ENCODE data around the gene YES1. TPM values are rescaled to one million over a fixed set of nuclear protein-coding genes. Genes with fewer than 3 reads are reported as not detected.

YES1 gene
- total RNA-seq, 1 experiment from 2014 or later: 84.5 TPM

- Histone ChIP-seq H4K20me1 (ENCODE audit: insufficient read depth) (no peaks in the 10 kb centered on the region), H3K4me1 (ENCODE audit: control insufficient read depth in 1 of 2, insufficient read depth in 2 of 2, low read length in 2 of 2) (no peaks in the 10 kb centered on the region), H3K27me3 (ENCODE audit: insufficient read depth, low read length) (no peaks in the 10 kb centered on the region), H3K9me2 (ENCODE audit: insufficient read depth) (no peaks in the 10 kb centered on the region), H3K9me3 (ENCODE audit: control insufficient read depth in 1 of 2, insufficient read depth in 1 of 2, low read depth in 1 of 2, low read length in 2 of 2) (no peaks in the 10 kb centered on the region), H3K4me2 (ENCODE audit: low read length) (no peak overlapping the region), H3K4me3 (replicated peaks in 1 of 2; ENCODE audit: low read depth in 1 of 2, low read length in 2 of 2) (no peak overlapping the region), H3K27ac (ENCODE audit: low read depth, low read length) (no peak overlapping the region), H3K79me2 (ENCODE audit: insufficient read depth, low read length) (peaks cover 9% of the 10 kb centered on the region; the same call in 1 of the 2 replicates), H3K36me3 (ENCODE audit: control insufficient read depth in 1 of 2, insufficient read depth in 2 of 2, low read length in 2 of 2) (peaks cover 32 to 37% of the 10 kb centered on the region in 2 experiments; a peak in 3 of 4 replicates), H3K9ac (ENCODE audit: low read length) (no peak overlapping the region), H2AFZ (ENCODE audit: low read depth, low read length, poor library complexity, severe bottlenecking) (no peak overlapping the region)
- TF ChIP-seq CTCF (IDR thresholded peaks at IDR 0.05 in 2 of 3, conservative IDR thresholded peaks at IDR 0.05 in 1 of 3; ENCODE audit: borderline replicate concordance in 1 of 3, insufficient read depth in 1 of 3, low read depth in 2 of 3, low read length in 2 of 3) (no peak), EGR1 (IDR thresholded peaks at IDR 0.05; ENCODE audit: low read depth) (no peak), SP1 (IDR thresholded peaks at IDR 0.05; ENCODE audit: low read depth) (no peak)
- intact Hi-C loops (cut with micrococcal nuclease): no loop called here
- ChIA-PET POLR2A (no interaction called here), CTCF (interaction anchor here (1.3 kb wide), 1 partner anchor 154 kb away, joined by 4 read pairs; no protein-coding TSS in a partner anchor), RAD21 (ENCODE audit: low non-redundant PET in 1 of 2, low total read pairs in 2 of 2, uncharacterized antibody in 2 of 2, unreplicated experiment in 2 of 2) (no interaction called here)
- ATAC-seq (no peak), DNase-seq (ENCODE audit: low read depth, low spot score) (no peak)
- no TSS peak for BruUV-seq (replicated peaks)
Observed at GRCh38 chr18:677145-677544, 134.9 kb downstream of the YES1 start.

- ChIA-PET CTCF (interaction anchor here (1.3 kb wide), 1 partner anchor 154 kb away, joined by 4 read pairs; no protein-coding TSS in a partner anchor), POLR2A (no interaction called here), RAD21 (ENCODE audit: low non-redundant PET in 1 of 2, low total read pairs in 2 of 2, uncharacterized antibody in 2 of 2, unreplicated experiment in 2 of 2) (no interaction called here)
- no peaks in the 10 kb centered on the region for H4K20me1 ChIP-seq (ENCODE audit: insufficient read depth)
- H3K27me3 ChIP-seq (ENCODE audit: insufficient read depth, low read length): no peaks in the 10 kb centered on the region
- no peak overlapping the region for H3K9ac ChIP-seq (ENCODE audit: low read length)
- intact Hi-C loops (cut with micrococcal nuclease): no loop called here
- no TSS peak for BruUV-seq (replicated peaks)
- DNase-seq (ENCODE audit: low read depth, low spot score) (no peak), ATAC-seq (no peak)
- peaks cover 32 to 36% of the 10 kb centered on the region in 2 experiments; a peak in 3 of 4 replicates for H3K36me3 ChIP-seq (ENCODE audit: control insufficient read depth in 1 of 2, insufficient read depth in 2 of 2, low read length in 2 of 2)
- H3K9me3 ChIP-seq (ENCODE audit: control insufficient read depth in 1 of 2, insufficient read depth in 1 of 2, low read depth in 1 of 2, low read length in 2 of 2): no peaks in the 10 kb centered on the region
- no peaks in the 10 kb centered on the region for H3K4me1 ChIP-seq (ENCODE audit: control insufficient read depth in 1 of 2, insufficient read depth in 2 of 2, low read length in 2 of 2)
- H3K27ac ChIP-seq (ENCODE audit: low read depth, low read length): no peak overlapping the region
- H3K9me2 ChIP-seq (ENCODE audit: insufficient read depth): no peaks in the 10 kb centered on the region
- H3K4me3 ChIP-seq (replicated peaks in 1 of 2; ENCODE audit: low read depth in 1 of 2, low read length in 2 of 2): no peak overlapping the region
- H3K4me2 ChIP-seq (ENCODE audit: low read length): no peak overlapping the region
- H2AFZ ChIP-seq (ENCODE audit: low read depth, low read length, poor library complexity, severe bottlenecking): no peak overlapping the region
- peaks cover 12% of the 10 kb centered on the region; the same call in 1 of the 2 replicates for H3K79me2 ChIP-seq (ENCODE audit: insufficient read depth, low read length)
- TF ChIP-seq POLR2AphosphoS5 (IDR thresholded peaks at IDR 0.05; ENCODE audit: low read depth, low read length) (no peak), CEBPB (IDR thresholded peaks at IDR 0.05; ENCODE audit: low read depth) (no peak), ZFX (IDR thresholded peaks at IDR 0.05) (no peak), FOSL1 (IDR thresholded peaks at IDR 0.05; ENCODE audit: low read depth) (no peak), EGR1 (IDR thresholded peaks at IDR 0.05; ENCODE audit: low read depth) (no peak), SIN3A (IDR thresholded peaks at IDR 0.05; ENCODE audit: low read depth) (no peak), ZNF274 (IDR thresholded peaks at IDR 0.05; ENCODE audit: low read depth, low read length) (no peak), ELF1 (IDR thresholded peaks at IDR 0.05; ENCODE audit: borderline replicate concordance, low read depth) (no peak), SRF (IDR thresholded peaks at IDR 0.05; ENCODE audit: low read depth) (no peak), TCF7L2 (IDR thresholded peaks at IDR 0.05; ENCODE audit: borderline replicate concordance, extremely low read depth, insufficient read depth, insufficient read length) (no peak), CBX3 (IDR thresholded peaks at IDR 0.05; ENCODE audit: low read depth) (no peak)
- TF ChIP-seq, protein P1, sequence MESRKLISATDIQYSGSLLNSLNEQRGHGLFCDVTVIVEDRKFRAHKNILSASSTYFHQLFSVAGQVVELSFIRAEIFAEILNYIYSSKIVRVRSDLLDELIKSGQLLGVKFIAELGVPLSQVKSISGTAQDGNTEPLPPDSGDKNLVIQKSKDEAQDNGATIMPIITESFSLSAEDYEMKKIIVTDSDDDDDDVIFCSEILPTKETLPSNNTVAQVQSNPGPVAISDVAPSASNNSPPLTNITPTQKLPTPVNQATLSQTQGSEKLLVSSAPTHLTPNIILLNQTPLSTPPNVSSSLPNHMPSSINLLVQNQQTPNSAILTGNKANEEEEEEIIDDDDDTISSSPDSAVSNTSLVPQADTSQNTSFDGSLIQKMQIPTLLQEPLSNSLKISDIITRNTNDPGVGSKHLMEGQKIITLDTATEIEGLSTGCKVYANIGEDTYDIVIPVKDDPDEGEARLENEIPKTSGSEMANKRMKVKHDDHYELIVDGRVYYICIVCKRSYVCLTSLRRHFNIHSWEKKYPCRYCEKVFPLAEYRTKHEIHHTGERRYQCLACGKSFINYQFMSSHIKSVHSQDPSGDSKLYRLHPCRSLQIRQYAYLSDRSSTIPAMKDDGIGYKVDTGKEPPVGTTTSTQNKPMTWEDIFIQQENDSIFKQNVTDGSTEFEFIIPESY (IDR thresholded peaks at IDR 0.05; ENCODE audit: extremely low read depth, insufficient replicate concordance, low read length): no peak
Observed at GRCh38 chr18:676736-677135, 135.3 kb downstream of the YES1 start.
